GM21786 (cell line): ENCODE data around the gene ARHGEF33.
"Not testable (repeated sequence)": the region's sequence is repeated elsewhere in the genome, so short reads cannot be mapped to it uniquely, and the experiment has no call there.

Experiments used
- ATAC-seq: cut with Tn5 transposase; IDR thresholded peaks from one replicate; pipeline ENCODE4 v1.9.1; 2021; ENCODE audit not compliant: unreplicated experiment

ARHGEF33 gene

GRCh38 chr2:38907743-38908562 lies 18.3 kb downstream of the ARHGEF33 start:
- peak; percentile 88 for ATAC-seq

GRCh38 chr2:38909872-38910271 lies 20.2 kb downstream of the ARHGEF33 start:
- ATAC-seq = no peak

- ATAC-seq = no peak
Observed at GRCh38 chr2:38911191-38911590, 21.5 kb downstream of the ARHGEF33 start.

GRCh38 chr2:38912619-38913018 lies 22.9 kb downstream of the ARHGEF33 start:
- no peak for ATAC-seq

GRCh38 chr2:38922389-38922788 lies 32.7 kb downstream of the ARHGEF33 start:
- no peak for ATAC-seq

- no peak for ATAC-seq
Observed at GRCh38 chr2:38922902-38923301, 33.2 kb downstream of the ARHGEF33 start.

GRCh38 chr2:38925982-38926381 lies 36.3 kb downstream of the ARHGEF33 start:
- ATAC-seq = no peak

- no peak for ATAC-seq
Observed at GRCh38 chr2:38930600-38930999, 40.9 kb downstream of the ARHGEF33 start.

- ATAC-seq = no peak
Observed at GRCh38 chr2:38932586-38932985, 42.9 kb downstream of the ARHGEF33 start.

GRCh38 chr2:38933653-38934052 lies 44.0 kb downstream of the ARHGEF33 start:
- no peak for ATAC-seq

GRCh38 chr2:38934742-38935141 lies 45.1 kb downstream of the ARHGEF33 start:
- ATAC-seq = no peak

- ATAC-seq = no peak
Observed at GRCh38 chr2:38935568-38936172, 46.0 kb downstream of the ARHGEF33 start.

GRCh38 chr2:38936516-38936915 lies 46.8 kb downstream of the ARHGEF33 start:
- not testable (repeated sequence) for ATAC-seq

GRCh38 chr2:38937548-38937947 lies 47.9 kb downstream of the ARHGEF33 start:
- no peak for ATAC-seq

- no peak for ATAC-seq
Observed at GRCh38 chr2:38940746-38941145, 51.1 kb downstream of the ARHGEF33 start.

GRCh38 chr2:38943784-38944183 lies 54.1 kb downstream of the ARHGEF33 start:
- no peak for ATAC-seq

- ATAC-seq = no peak
Observed at GRCh38 chr2:38945372-38945771, 55.7 kb downstream of the ARHGEF33 start.

- no peak for ATAC-seq
Observed at GRCh38 chr2:38945911-38946310, 56.2 kb downstream of the ARHGEF33 start.

GRCh38 chr2:38947241-38948239 lies 57.9 kb downstream of the ARHGEF33 start:
- peak; percentile 80 for ATAC-seq

- no peak for ATAC-seq
Observed at GRCh38 chr2:38948387-38948882, 58.8 kb downstream of the ARHGEF33 start.

- no peak for ATAC-seq
Observed at GRCh38 chr2:38948995-38949394, 59.3 kb downstream of the ARHGEF33 start.
